MCF 10A (cell line): Measurements from ENCODE around the gene DYNLT4. TPM values are rescaled to one million over a fixed set of nuclear protein-coding genes. Genes with fewer than 3 reads are reported as not detected.
A peak's percentile ranks its signal among the peaks of the same experiment; 100 is the strongest.

Source experiments
- BruUV-seq: library from RNA; stranded (reverse); fragments of 400-500 nt; replicated peaks from 2 replicates; lab custom pipeline; 2021; lab: Mats Ljungman, UMichigan
- CTCF ChIA-PET: fragments of 300-600 bp; sonication (Branson Sonifier 250); formaldehyde crosslinking; extraction: SDS; loops from one replicate; lab custom pipeline; 2021; ENCODE audit warnings: antibody characterized with exemption, inconsistent platforms; lab: Yijun Ruan, JAX
- POLR2A ChIA-PET: fragments of 300-600, 350-650 bp; sonication (Branson Sonifier 250); formaldehyde crosslinking; extraction: SDS; loops from one replicate; lab custom pipeline; 2020; ENCODE audit warnings: antibody characterized with exemption, inconsistent platforms; lab: Yijun Ruan, JAX
- DNase-seq: peaks from one replicate; pipeline ENCODE4 v3.0.0-alpha.2; 2018; ENCODE audit not compliant: unreplicated experiment
- H3K27ac Mint-ChIP-seq: one replicate; pipeline ENCODE4 v1.8.0; 2022; ENCODE audit warnings: mild to moderate bottlenecking, low read depth, mixed read lengths; ENCODE audit not compliant: unreplicated experiment
- H3K27me3 Mint-ChIP-seq: one replicate; pipeline ENCODE4 v1.8.0; 2022; ENCODE audit warnings: mixed read lengths; ENCODE audit not compliant: insufficient read depth, unreplicated experiment
- H3K36me3 Mint-ChIP-seq: one replicate; pipeline ENCODE4 v1.8.0; 2022; ENCODE audit warnings: mild to moderate bottlenecking, moderate library complexity, mixed read lengths; ENCODE audit not compliant: insufficient read depth, unreplicated experiment
- H3K4me1 Mint-ChIP-seq: one replicate; pipeline ENCODE4 v1.8.0; 2022; ENCODE audit warnings: mixed read lengths; ENCODE audit not compliant: insufficient read depth, unreplicated experiment
- H3K4me3 Mint-ChIP-seq: one replicate; pipeline ENCODE4 v1.8.0; 2022; ENCODE audit warnings: mild to moderate bottlenecking, moderate library complexity, mixed read lengths; ENCODE audit not compliant: unreplicated experiment
- H3K9me3 Mint-ChIP-seq: one replicate; pipeline ENCODE4 v1.8.0; 2022; ENCODE audit warnings: mixed read lengths; ENCODE audit not compliant: unreplicated experiment
- CTCF ChIP-seq: fragments of 200-600 bp; IDR thresholded peaks from one replicate; pipeline ENCODE4 v1.8.0; 2022; ENCODE audit warnings: antibody characterized with exemption, mild to moderate bottlenecking; ENCODE audit not compliant: unreplicated experiment
- intact Hi-C: fragments of 100-400 bp; cut with micrococcal nuclease; formaldehyde crosslinking; loops from 2 replicates; pipeline ENCODE4 v1.14.1; 2022
- total RNA-seq: library from RNA; stranded (reverse); gene quantifications from 2 replicates; pipeline ENCODE4 v1.2.3, GENCODE V29; 2022

Gene DYNLT4
- total RNA-seq, 1 experiment from 2014 or later = not detected

- H3K27ac Mint-ChIP-seq = peak overlapping the region; percentile 99
- H3K4me3 Mint-ChIP-seq = no peak overlapping the region
- no peaks in the 10 kb centered on the region for H3K27me3 Mint-ChIP-seq
- ChIA-PET POLR2A (interaction anchor here (0.7 to 7.0 kb wide), 7 partner anchors 13 to 696 kb away, joined by 3 to 79 read pairs (median 4); partner anchors contain the start of genes BTBD19, DYNLT4, HECTD3 and MUTYH), CTCF (interaction anchor here (0.7 to 2.5 kb wide), 6 partner anchors 14 to 528 kb away, joined by 3 to 13 read pairs (median 4); partner anchors contain the start of gene PLK3)
- no peaks in the 10 kb centered on the region for H3K9me3 Mint-ChIP-seq
- no peak for TF ChIP-seq CTCF
- BruUV-seq = no TSS peak
- H3K36me3 Mint-ChIP-seq = peaks cover 27% of the 10 kb centered on the region
- peaks cover 28% of the 10 kb centered on the region for H3K4me1 Mint-ChIP-seq
- intact Hi-C loops = no loop called here
- DNase-seq = no peak
Observed at GRCh38 chr1:44821240-44821715, 14.1 kb upstream of the DYNLT4 start.

GRCh38 chr1:44820328-44821239 is 13.4 kb upstream of the DYNLT4 start:
- no peak for DNase-seq
- POLR2A ChIA-PET = interaction anchor here (0.6 to 7.0 kb wide), 10 partner anchors 12 to 698 kb away, joined by 3 to 79 read pairs (median 4); partner anchors contain the start of genes BTBD19, DYNLT4, EIF2B3 and HECTD3
- H3K27me3 Mint-ChIP-seq = no peaks in the 10 kb centered on the region
- intact Hi-C loops = no loop called here
- TF ChIP-seq CTCF = no peak
- peaks cover 29% of the 10 kb centered on the region for H3K4me1 Mint-ChIP-seq
- H3K36me3 Mint-ChIP-seq = peaks cover 30% of the 10 kb centered on the region
- no peaks in the 10 kb centered on the region for H3K9me3 Mint-ChIP-seq
- CTCF ChIA-PET = interaction anchor here (0.6 to 2.5 kb wide), 5 partner anchors 15 to 192 kb away, joined by 3 to 13 read pairs (median 5); partner anchors contain the start of gene PLK3
- peak overlapping the region; percentile 74 for H3K4me3 Mint-ChIP-seq
- H3K27ac Mint-ChIP-seq = peak overlapping the region; percentile 99
- BruUV-seq = no TSS peak

- POLR2A ChIA-PET = interaction anchor here (0.6 to 7.0 kb wide), 19 partner anchors 9 to 699 kb away, joined by 3 to 79 read pairs (median 5); partner anchors contain the start of genes BTBD19, DYNLT4, EIF2B3 and HECTD3
- no peaks in the 10 kb centered on the region for H3K27me3 Mint-ChIP-seq
Observed at GRCh38 chr1:44819608-44820327, 12.6 kb upstream of the DYNLT4 start.

More at GRCh38 chr1:44819608-44820327, 12.6 kb upstream of the DYNLT4 start:
- CTCF ChIA-PET = interaction anchor here (0.6 to 1.8 kb wide), 15 partner anchors 11 to 725 kb away, joined by 3 to 14 read pairs (median 4); partner anchors contain the start of genes PLK3 and RNU5D-1
- peak overlapping the region; percentile 99 for H3K27ac Mint-ChIP-seq
- peaks cover 38% of the 10 kb centered on the region for H3K36me3 Mint-ChIP-seq
- H3K4me3 Mint-ChIP-seq = peak overlapping the region; percentile 74
- peak; percentile 94 for DNase-seq
- peaks cover 37% of the 10 kb centered on the region for H3K4me1 Mint-ChIP-seq
- no peak for TF ChIP-seq CTCF
- TSS peak; percentile 98 for BruUV-seq
- intact Hi-C loops = loop anchor here (1.0 to 2.0 kb wide), 4 partner anchors 12 to 88 kb away; partner anchors contain the start of genes DYNLT4 and RNU5D-1
- no peaks in the 10 kb centered on the region for H3K9me3 Mint-ChIP-seq
